ENCODE data around the gene CALML3.

Gene CALML3

DNA sequence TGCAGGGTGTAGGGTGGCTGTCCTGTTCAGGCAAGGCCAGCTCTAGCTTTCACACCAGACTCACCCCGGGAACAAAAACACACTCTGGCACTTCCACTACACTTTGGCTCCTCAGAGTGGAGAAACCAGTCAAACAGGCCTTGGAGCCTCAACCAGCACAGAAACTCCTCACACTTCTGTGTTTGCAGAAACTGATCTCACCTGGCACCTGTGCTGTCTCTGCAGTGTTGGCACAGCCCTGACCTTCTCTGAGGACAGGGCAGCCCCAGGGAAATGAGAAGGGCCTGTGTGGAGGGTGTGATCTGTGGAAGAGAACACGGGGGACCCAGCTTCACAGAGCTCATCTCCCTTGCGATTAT, 21.3 kb upstream of the CALML3 start:
- peak; percentile 93 for DNase-seq (ENCODE audit: low read depth)
- no peak overlapping the region for H3K4me3 ChIP-seq (ENCODE audit: low read length)
- TF ChIP-seq, protein P1, sequence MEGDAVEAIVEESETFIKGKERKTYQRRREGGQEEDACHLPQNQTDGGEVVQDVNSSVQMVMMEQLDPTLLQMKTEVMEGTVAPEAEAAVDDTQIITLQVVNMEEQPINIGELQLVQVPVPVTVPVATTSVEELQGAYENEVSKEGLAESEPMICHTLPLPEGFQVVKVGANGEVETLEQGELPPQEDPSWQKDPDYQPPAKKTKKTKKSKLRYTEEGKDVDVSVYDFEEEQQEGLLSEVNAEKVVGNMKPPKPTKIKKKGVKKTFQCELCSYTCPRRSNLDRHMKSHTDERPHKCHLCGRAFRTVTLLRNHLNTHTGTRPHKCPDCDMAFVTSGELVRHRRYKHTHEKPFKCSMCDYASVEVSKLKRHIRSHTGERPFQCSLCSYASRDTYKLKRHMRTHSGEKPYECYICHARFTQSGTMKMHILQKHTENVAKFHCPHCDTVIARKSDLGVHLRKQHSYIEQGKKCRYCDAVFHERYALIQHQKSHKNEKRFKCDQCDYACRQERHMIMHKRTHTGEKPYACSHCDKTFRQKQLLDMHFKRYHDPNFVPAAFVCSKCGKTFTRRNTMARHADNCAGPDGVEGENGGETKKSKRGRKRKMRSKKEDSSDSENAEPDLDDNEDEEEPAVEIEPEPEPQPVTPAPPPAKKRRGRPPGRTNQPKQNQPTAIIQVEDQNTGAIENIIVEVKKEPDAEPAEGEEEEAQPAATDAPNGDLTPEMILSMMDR (IDR thresholded peaks at IDR 0.05; ENCODE audit: insufficient read depth, low read depth, low read length, missing control alignments), result no peak

DNA sequence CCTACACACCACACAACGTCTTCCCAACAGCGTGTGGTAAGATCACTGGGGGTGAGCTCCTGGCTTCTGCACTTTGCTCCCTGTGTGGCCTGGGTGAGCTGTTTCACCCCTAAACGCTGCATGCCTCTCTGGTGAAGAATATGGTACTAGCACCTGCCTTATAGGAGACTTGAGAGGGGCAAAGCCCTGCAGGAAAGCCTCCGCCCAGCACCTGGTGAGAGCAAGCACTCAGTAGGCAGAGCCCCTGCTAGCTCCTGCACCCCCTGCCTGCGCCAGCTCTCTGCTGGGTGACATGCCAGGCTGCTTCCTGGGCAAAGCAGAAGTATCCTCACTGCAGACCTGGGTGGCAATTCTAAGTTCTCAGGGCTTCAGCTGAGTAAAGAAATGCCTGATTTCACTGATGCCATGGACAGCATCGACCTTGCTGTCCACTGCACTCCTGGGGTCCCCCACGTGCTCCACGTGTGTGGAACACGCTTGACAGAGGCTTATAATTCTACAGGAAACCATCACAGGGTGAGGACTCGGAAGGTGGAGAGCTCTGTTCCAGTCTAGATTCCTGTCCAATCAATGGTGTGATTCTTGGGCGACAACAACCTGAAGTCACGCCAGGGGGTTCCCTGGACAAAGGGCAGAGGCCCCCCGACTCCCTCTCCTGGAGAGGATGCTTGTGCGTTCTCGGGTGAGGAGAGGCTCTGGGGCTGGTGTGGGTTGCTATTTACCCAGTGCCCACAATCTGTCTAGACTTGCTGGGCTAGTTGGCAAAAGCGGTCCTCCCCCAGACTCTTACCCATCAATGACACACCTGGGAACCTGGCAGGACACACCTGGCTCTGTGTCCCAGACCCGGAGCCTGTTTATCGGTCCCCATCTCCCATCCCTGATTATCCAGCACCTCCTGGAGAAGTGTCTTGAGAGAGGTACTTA, 20.4 kb upstream of the CALML3 start:
- DNase-seq (ENCODE audit: low read depth), result peak; percentile 70
- TF ChIP-seq, protein P1 (IDR thresholded peaks at IDR 0.05; ENCODE audit: insufficient read depth, low read depth, low read length, missing control alignments), result no peak
- no peak overlapping the region for H3K4me3 ChIP-seq (ENCODE audit: low read length)

DNA sequence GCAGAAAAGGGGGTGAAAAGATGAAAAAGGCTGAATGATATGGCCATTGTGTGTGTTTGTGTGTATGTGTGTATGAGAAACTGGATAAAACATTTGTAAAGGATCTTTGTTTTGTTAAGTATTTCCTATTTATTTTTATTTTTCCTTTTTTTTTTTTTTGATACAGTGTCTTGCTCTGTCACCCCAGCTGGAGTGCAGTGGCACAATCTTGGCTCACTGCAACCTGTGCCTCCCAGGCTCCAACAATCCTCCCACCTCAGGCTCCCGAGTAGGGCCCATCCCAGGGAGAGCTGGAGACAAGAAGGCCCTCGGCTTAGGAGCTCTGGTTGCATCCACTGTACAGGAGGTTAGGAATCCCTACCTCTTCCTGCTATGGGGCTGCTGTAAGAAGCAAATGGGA, 18.5 kb upstream of the CALML3 start:
- no peak overlapping the region for H3K4me3 ChIP-seq (ENCODE audit: low read length)
- TF ChIP-seq, protein P1 (IDR thresholded peaks at IDR 0.05; ENCODE audit: insufficient read depth, low read depth, low read length, missing control alignments), result no peak
- DNase-seq (ENCODE audit: low read depth), result no peak

DNA sequence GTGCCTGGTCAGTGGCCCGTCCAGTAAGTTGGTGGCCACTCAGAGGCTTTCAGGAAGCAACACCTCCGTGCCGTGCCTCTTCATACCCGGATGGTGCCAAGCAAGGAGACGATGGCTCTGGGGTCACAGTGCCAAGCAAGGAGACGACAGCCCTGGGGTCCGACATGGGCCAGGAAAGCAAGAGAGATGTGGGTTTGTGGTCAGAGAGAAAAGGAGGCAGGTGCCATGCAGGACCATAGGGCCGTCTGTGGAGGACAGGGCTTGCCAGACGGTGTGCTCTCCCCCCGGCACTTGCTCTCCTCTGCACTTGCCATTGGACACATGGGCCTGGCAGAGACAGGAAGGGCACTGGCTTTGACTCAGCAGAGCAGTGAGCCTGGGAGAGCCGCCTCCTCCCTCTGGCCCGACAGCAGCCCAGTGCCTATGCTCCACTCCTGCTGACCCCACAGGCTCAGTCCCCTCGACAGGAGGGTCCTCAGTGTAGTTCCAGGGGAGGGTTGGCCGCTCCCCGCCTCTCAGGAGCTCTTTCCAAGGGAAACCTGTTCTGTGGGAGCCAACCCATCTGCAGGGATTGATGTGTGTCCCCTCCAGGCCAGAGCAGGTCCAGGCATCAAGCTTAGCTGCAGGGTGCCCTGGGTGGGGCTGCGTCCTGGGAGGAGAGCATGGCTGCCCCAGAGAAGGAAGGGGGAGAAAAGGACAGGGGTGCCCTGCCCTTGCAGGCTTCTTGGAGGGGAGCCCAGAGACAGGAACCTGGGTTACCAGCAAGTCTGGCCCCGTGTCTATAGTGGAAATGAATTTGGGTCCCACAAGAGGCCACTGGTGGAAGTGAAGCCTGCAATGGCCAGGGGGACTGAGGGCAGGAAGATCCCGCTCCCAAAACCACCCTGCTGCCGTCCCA, 17.8 kb upstream of the CALML3 start:
- TF ChIP-seq, protein P1 (IDR thresholded peaks at IDR 0.05; ENCODE audit: insufficient read depth, low read depth, low read length, missing control alignments), result no peak
- no peak overlapping the region for H3K4me3 ChIP-seq (ENCODE audit: low read length)

DNA sequence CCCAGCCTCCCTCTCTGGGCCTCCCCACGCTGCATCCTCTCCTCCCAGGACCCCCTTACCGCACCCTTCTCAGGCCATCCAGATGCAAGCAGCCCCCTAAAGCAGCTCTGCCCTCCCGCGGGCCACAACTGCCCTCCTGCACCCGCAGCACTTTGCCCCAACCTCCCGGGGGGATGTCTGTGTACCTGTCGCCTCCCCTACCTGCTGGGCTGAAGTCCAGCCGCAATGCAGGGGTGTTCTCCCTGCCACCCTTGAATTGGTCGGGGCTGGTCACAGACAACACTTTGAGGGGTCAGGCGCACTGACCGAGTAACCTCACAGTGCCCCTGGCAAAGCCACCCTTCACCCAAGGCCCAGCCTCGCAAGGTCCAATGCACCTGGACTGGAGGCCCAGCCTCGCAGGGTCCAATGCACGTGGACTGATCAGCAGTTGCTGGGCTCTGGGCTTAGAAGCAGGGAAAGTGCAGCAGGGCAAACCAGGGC, 17.1 kb upstream of the CALML3 start:
- TF ChIP-seq, protein P1 (IDR thresholded peaks at IDR 0.05; ENCODE audit: insufficient read depth, low read depth, low read length, missing control alignments), result no peak
- H3K4me3 ChIP-seq (ENCODE audit: low read length), result no peak overlapping the region
- no peak for DNase-seq (ENCODE audit: low read depth)

More for the DNA sequence above, 17.8 kb upstream of the CALML3 start:
- DNase-seq (ENCODE audit: low read depth), result no peak

DNA sequence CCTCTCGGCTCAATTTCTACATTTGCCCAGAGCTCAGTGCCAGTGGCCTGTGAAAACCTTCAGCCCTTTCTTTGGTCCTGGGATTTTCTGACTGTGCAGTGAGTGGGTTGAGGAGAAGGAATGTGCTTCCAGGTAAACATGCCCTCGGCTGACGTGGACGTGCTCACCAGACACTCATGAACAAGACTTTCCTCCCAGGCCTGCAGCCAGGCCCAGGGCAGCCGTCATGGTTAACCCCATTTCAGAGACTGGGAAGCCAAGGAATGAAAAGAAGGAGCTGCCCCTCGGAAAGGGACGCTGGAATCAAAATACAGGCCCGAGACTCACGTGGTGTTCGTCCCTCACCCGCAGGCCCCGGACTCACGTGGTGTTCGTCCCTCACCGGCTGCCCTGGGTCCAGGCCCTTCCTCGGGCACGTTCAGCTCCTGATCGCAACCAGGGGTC, 16.6 kb upstream of the CALML3 start:
- TF ChIP-seq, protein P1 (IDR thresholded peaks at IDR 0.05; ENCODE audit: insufficient read depth, low read depth, low read length, missing control alignments), result no peak
- H3K4me3 ChIP-seq (ENCODE audit: low read length), result no peak overlapping the region
- no peak for DNase-seq (ENCODE audit: low read depth)
